Measurements from ENCODE around the gene CCDC93. TPM values are rescaled to one million over a fixed set of nuclear protein-coding genes. Genes with fewer than 3 reads are reported as not detected.

Gene CCDC93
- total RNA-seq, 1 experiment from 2014 or later = 34.7 TPM

GRCh38 chr2:117942551-117942950, 71.3 kb downstream of the CCDC93 start:
- ChIA-PET POLR2A (no interaction called here), CTCF (no interaction called here)
- Histone ChIP-seq H3K27me3 (replicated peaks; ENCODE audit: control insufficient read depth, insufficient read depth, low read length) (no peaks in the 10 kb centered on the region), H3K4me3 (ENCODE audit: low read depth, low read length) (no peak overlapping the region), H3K9me3 (no peaks in the 10 kb centered on the region), H3K36me3 (ENCODE audit: control insufficient read depth, insufficient read depth, low read length) (peaks cover 6% of the 10 kb centered on the region), H3K4me1 (no peaks in the 10 kb centered on the region)
- Mint-ChIP-seq H3K4me3 (ENCODE audit: unreplicated experiment) (no peak overlapping the region), H3K4me1 (ENCODE audit: low read depth, unreplicated experiment) (no peaks in the 10 kb centered on the region), H3K36me3 (ENCODE audit: insufficient read depth, unreplicated experiment) (peaks cover 41% of the 10 kb centered on the region), H3K27ac (ENCODE audit: unreplicated experiment) (no peak overlapping the region), H3K27me3 (ENCODE audit: insufficient read depth, unreplicated experiment) (no peaks in the 10 kb centered on the region), H3K9me3 (ENCODE audit: unreplicated experiment) (no peaks in the 10 kb centered on the region)
- BruUV-seq (replicated peaks) = no TSS peak
- intact Hi-C loops (cut with micrococcal nuclease; ENCODE audit: unreplicated experiment) = no loop called here
- no peak for DNase-seq
- TF ChIP-seq CTCF (IDR thresholded peaks at IDR 0.05; ENCODE audit: insufficient read depth in 1 of 2, low read depth in 1 of 2, low read length in 1 of 2, severe bottlenecking in 1 of 2, unreplicated experiment in 1 of 2) = no peak

- H3K27me3 Mint-ChIP-seq (ENCODE audit: insufficient read depth, unreplicated experiment) = no peaks in the 10 kb centered on the region
- H3K4me3 Mint-ChIP-seq (ENCODE audit: unreplicated experiment) = no peak overlapping the region
- Histone ChIP-seq H3K4me1 (no peaks in the 10 kb centered on the region), H3K4me3 (ENCODE audit: low read depth, low read length) (no peak overlapping the region), H3K9me3 (no peaks in the 10 kb centered on the region), H3K27me3 (replicated peaks; ENCODE audit: control insufficient read depth, insufficient read depth, low read length) (no peaks in the 10 kb centered on the region), H3K36me3 (ENCODE audit: control insufficient read depth, insufficient read depth, low read length) (peaks cover 6% of the 10 kb centered on the region)
- no peak for DNase-seq
- ChIA-PET CTCF (no interaction called here), POLR2A (no interaction called here)
- no peaks in the 10 kb centered on the region for H3K9me3 Mint-ChIP-seq (ENCODE audit: unreplicated experiment)
- H3K27ac Mint-ChIP-seq (ENCODE audit: unreplicated experiment) = no peak overlapping the region
- no TSS peak for BruUV-seq (replicated peaks)
- no peaks in the 10 kb centered on the region for H3K4me1 Mint-ChIP-seq (ENCODE audit: low read depth, unreplicated experiment)
- H3K36me3 Mint-ChIP-seq (ENCODE audit: insufficient read depth, unreplicated experiment) = peaks cover 36% of the 10 kb centered on the region
- no peak for TF ChIP-seq CTCF (IDR thresholded peaks at IDR 0.05; ENCODE audit: insufficient read depth in 1 of 2, low read depth in 1 of 2, low read length in 1 of 2, severe bottlenecking in 1 of 2, unreplicated experiment in 1 of 2)
- intact Hi-C loops (cut with micrococcal nuclease; ENCODE audit: unreplicated experiment) = no loop called here
Measured at GRCh38 chr2:117941693-117942092, 72.2 kb downstream of the CCDC93 start.

GRCh38 chr2:117940436-117940835, 73.4 kb downstream of the CCDC93 start:
- no TSS peak for BruUV-seq (replicated peaks)
- Mint-ChIP-seq H3K9me3 (ENCODE audit: unreplicated experiment) (no peaks in the 10 kb centered on the region), H3K4me1 (ENCODE audit: low read depth, unreplicated experiment) (no peaks in the 10 kb centered on the region), H3K36me3 (ENCODE audit: insufficient read depth, unreplicated experiment) (peaks cover 38% of the 10 kb centered on the region), H3K27me3 (ENCODE audit: insufficient read depth, unreplicated experiment) (no peaks in the 10 kb centered on the region), H3K4me3 (ENCODE audit: unreplicated experiment) (no peak overlapping the region), H3K27ac (ENCODE audit: unreplicated experiment) (no peak overlapping the region)
- ChIA-PET CTCF (no interaction called here), POLR2A (no interaction called here)
- H3K36me3 ChIP-seq (ENCODE audit: control insufficient read depth, insufficient read depth, low read length) = peaks cover 6% of the 10 kb centered on the region
- no peaks in the 10 kb centered on the region for H3K9me3 ChIP-seq
- TF ChIP-seq CTCF (IDR thresholded peaks at IDR 0.05; ENCODE audit: insufficient read depth in 1 of 2, low read depth in 1 of 2, low read length in 1 of 2, severe bottlenecking in 1 of 2, unreplicated experiment in 1 of 2) = no peak
- no peak for DNase-seq
- no peaks in the 10 kb centered on the region for H3K27me3 ChIP-seq (replicated peaks; ENCODE audit: control insufficient read depth, insufficient read depth, low read length)
- H3K4me3 ChIP-seq (ENCODE audit: low read depth, low read length) = no peak overlapping the region
- no peaks in the 10 kb centered on the region for H3K4me1 ChIP-seq
- intact Hi-C loops (cut with micrococcal nuclease; ENCODE audit: unreplicated experiment) = no loop called here
